Astrocyte (in vitro differentiated cells and primary cell): ENCODE measurements around the gene PLA2G1B. TPM values are rescaled to one million over a fixed set of nuclear protein-coding genes. Genes with fewer than 3 reads are reported as not detected.
A peak's percentile ranks its signal among the peaks of the same experiment; 100 is the strongest.

ENCODE experiments used
- DNase-seq: peaks from one replicate; pipeline ENCODE4 v3.0.0-alpha.2; 2010; ENCODE audit warnings: low read depth
- FAIRE-seq: peaks from 2 replicates; lab custom pipeline; 2011; peaks lifted over from hg19 to GRCh38; lab: Jason Lieb, UNC
- H2AFZ ChIP-seq: 2 replicates; pipeline ENCODE4 v1.6.0; 2012; ENCODE audit warnings: low read depth, low read length, inconsistent platforms
- H3K27ac ChIP-seq: 2 replicates; pipeline ENCODE4 v1.5.1; 2011; ENCODE audit warnings: low read depth, low read length, inconsistent platforms
- H3K27me3 ChIP-seq: 2 replicates; pipeline ENCODE4 v1.6.0; 2011; ENCODE audit warnings: low read length, inconsistent platforms; ENCODE audit not compliant: insufficient read depth
- H3K36me3 ChIP-seq: 2 replicates; pipeline ENCODE4 v1.5.1; 2011; ENCODE audit warnings: low read length, inconsistent platforms; ENCODE audit not compliant: insufficient read depth
- H3K4me1 ChIP-seq: 2 replicates; pipeline ENCODE4 v1.5.1; 2011; ENCODE audit warnings: low read length, inconsistent platforms; ENCODE audit not compliant: insufficient read depth
- H3K4me2 ChIP-seq: 2 replicates; pipeline ENCODE4 v1.6.0; 2012; ENCODE audit warnings: low read length, inconsistent platforms
- H3K4me3 ChIP-seq: 2 replicates; pipeline ENCODE4 v1.5.1; 2011; ENCODE audit warnings: low read depth, mild to moderate bottlenecking, low read length, inconsistent platforms; ENCODE audit not compliant: insufficient read depth
- H3K79me2 ChIP-seq: 2 replicates; pipeline ENCODE4 v1.6.0; 2012; ENCODE audit warnings: mild to moderate bottlenecking, low read length, inconsistent platforms; ENCODE audit not compliant: insufficient read depth
- H3K9ac ChIP-seq: 2 replicates; pipeline ENCODE4 v1.6.0; 2012; ENCODE audit warnings: mild to moderate bottlenecking, low read length, inconsistent platforms
- H3K9me3 ChIP-seq: 2 replicates; pipeline ENCODE4 v1.5.1; 2012; ENCODE audit warnings: low read depth, mild to moderate bottlenecking, low read length, inconsistent platforms; ENCODE audit not compliant: insufficient read depth
- H4K20me1 ChIP-seq: 2 replicates; pipeline ENCODE4 v1.6.0; 2012; ENCODE audit warnings: low read length, inconsistent platforms; ENCODE audit not compliant: insufficient read depth
- H3K27ac Mint-ChIP-seq: one replicate; pipeline ENCODE4 v1.8.0; 2021; ENCODE audit warnings: mild to moderate bottlenecking, mixed read lengths; ENCODE audit not compliant: unreplicated experiment
- H3K27me3 Mint-ChIP-seq: one replicate; pipeline ENCODE4 v1.8.0; 2021; ENCODE audit warnings: low read depth, mixed read lengths; ENCODE audit not compliant: unreplicated experiment
- H3K36me3 Mint-ChIP-seq: one replicate; pipeline ENCODE4 v1.8.0; 2021; ENCODE audit warnings: low read depth, mixed read lengths; ENCODE audit not compliant: unreplicated experiment
- H3K4me1 Mint-ChIP-seq: one replicate; pipeline ENCODE4 v1.8.0; 2021; ENCODE audit warnings: low read depth, mixed read lengths; ENCODE audit not compliant: unreplicated experiment
- H3K4me3 Mint-ChIP-seq: one replicate; pipeline ENCODE4 v1.8.0; 2021; ENCODE audit warnings: mild to moderate bottlenecking, moderate library complexity, mixed read lengths; ENCODE audit not compliant: unreplicated experiment
- H3K9me3 Mint-ChIP-seq: one replicate; pipeline ENCODE4 v1.8.0; 2021; ENCODE audit warnings: mild to moderate bottlenecking, mixed read lengths; ENCODE audit not compliant: unreplicated experiment
- CTCF ChIP-seq: IDR thresholded peaks from 2 replicates; pipeline ENCODE4 v1.5.1; 2011; ENCODE audit warnings: low read depth, mild to moderate bottlenecking, inconsistent platforms, low read length, moderate library complexity; ENCODE audit not compliant: insufficient read depth
- EZH2 ChIP-seq: IDR thresholded peaks from 2 replicates; pipeline ENCODE4 v1.6.1; 2012; ENCODE audit warnings: mild to moderate bottlenecking, low read length, inconsistent platforms; ENCODE audit not compliant: insufficient read depth
- total RNA-seq: library from RNA; stranded (reverse); gene quantifications from 2 replicates; pipeline ENCODE4 v1.2.1, GENCODE V29; 2021

Gene PLA2G1B
- total RNA-seq, 1 donor from 2014 or later: not detected

DNA sequence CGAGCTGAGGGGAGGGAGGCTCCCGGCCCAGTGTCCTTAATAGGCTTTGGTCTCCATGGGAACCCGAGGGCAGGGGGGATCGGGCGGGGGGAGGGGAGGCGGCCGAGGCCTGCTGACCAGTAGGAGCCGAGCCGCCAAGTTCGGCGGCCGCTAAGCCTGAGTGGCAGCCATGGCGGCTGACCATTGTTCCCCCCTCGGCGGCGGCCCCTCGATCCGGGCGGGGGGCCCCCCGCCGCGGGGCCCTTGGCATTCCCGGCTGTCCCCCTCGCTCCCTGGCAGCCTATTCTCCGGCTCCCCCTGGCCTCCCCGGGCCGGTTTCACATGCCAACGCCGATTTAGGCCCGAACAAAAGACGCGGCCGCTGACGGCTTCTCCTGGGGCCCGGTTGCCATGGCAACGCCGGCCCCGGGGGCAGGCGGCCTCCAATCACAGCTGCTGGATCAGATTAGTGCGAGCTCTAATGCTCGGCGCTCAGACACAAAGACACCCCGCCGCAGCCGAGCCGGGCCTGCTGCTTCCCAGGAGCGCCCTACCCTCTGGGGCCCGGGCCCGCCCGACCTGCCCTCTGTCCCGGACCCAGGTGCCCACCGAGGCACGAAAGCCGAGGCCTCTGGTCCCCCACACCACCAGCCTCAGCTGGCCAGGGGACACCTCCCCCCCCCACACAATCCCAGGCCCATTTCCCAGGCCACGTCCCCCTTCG is 34.1 kb upstream of the PLA2G1B start:
- peaks cover 5% of the 10 kb centered on the region for H4K20me1 ChIP-seq

DNA sequence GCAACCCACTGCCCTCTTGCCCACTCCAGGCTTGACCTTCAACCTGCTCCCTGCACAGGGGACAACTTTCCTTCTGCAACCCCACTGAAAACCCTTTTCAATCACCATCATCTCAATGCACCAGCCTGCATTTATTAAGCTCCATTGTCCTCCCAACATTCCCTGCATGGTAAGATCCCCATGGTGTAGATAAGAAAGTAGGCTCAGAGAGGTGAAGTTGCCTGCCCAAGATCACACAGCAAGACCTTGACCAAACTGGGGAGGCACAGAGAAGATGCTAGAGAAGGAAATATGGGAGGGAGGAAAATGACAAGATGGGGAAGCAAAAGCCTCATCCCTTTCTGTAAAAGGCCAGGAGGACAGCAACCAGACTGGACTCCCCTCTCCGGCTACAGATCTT is 31.5 kb upstream of the PLA2G1B start:
- no peak for DNase-seq
- H3K27ac Mint-ChIP-seq: peak overlapping the region; percentile 2
- Histone ChIP-seq H3K79me2 (no peaks in the 10 kb centered on the region), H3K27me3 (no peaks in the 10 kb centered on the region), H3K9ac (no peak overlapping the region), H3K27ac (no peak overlapping the region), H4K20me1 (no peaks in the 10 kb centered on the region), H3K9me3 (no peaks in the 10 kb centered on the region), H3K4me3 (no peak overlapping the region), H3K36me3 (no peaks in the 10 kb centered on the region), H3K4me1 (peaks cover 11% of the 10 kb centered on the region), H3K4me2 (no peak overlapping the region), H2AFZ (no peak overlapping the region)
- FAIRE-seq: no peak
- no peaks in the 10 kb centered on the region for H3K27me3 Mint-ChIP-seq
- H3K9me3 Mint-ChIP-seq: no peaks in the 10 kb centered on the region
- H3K36me3 Mint-ChIP-seq: peaks cover 12% of the 10 kb centered on the region
- no peak overlapping the region for H3K4me3 Mint-ChIP-seq
- H3K4me1 Mint-ChIP-seq: peaks cover 7% of the 10 kb centered on the region
- TF ChIP-seq CTCF (no peak), EZH2 (no peak)

More for the DNA sequence above, 34.1 kb upstream of the PLA2G1B start:
- Histone ChIP-seq H2AFZ (peak overlapping the region; percentile 57), H3K4me1 (peaks cover 13% of the 10 kb centered on the region), H3K4me3 (peak overlapping the region; percentile 45), H3K4me2 (peak overlapping the region; percentile 80), H3K79me2 (peaks cover 6% of the 10 kb centered on the region), H3K27me3 (no peaks in the 10 kb centered on the region), H3K27ac (peak overlapping the region; percentile 47), H3K9me3 (no peaks in the 10 kb centered on the region), H3K36me3 (no peaks in the 10 kb centered on the region), H3K9ac (peak overlapping the region; percentile 75)
- Mint-ChIP-seq H3K4me1 (peaks cover 12% of the 10 kb centered on the region), H3K36me3 (peaks cover 23% of the 10 kb centered on the region), H3K27me3 (peaks cover under 1% of the 10 kb centered on the region), H3K27ac (peak overlapping the region; percentile 41), H3K4me3 (no peak overlapping the region), H3K9me3 (no peaks in the 10 kb centered on the region)
- TF ChIP-seq EZH2: no peak
- TF ChIP-seq CTCF: no peak
- FAIRE-seq (no peak), DNase-seq (peak; percentile 71)
